Colon (tissue), 2 donors: ENCODE results near the gene CHRNA4.

ENCODE experiments used
- FAIRE-seq: peaks from 2 replicates; lab custom pipeline; 2012; peaks lifted over from hg19 to GRCh38; lab: Jason Lieb, UNC
- donor health status: control.
- donor health status: control.

Gene CHRNA4

DNA sequence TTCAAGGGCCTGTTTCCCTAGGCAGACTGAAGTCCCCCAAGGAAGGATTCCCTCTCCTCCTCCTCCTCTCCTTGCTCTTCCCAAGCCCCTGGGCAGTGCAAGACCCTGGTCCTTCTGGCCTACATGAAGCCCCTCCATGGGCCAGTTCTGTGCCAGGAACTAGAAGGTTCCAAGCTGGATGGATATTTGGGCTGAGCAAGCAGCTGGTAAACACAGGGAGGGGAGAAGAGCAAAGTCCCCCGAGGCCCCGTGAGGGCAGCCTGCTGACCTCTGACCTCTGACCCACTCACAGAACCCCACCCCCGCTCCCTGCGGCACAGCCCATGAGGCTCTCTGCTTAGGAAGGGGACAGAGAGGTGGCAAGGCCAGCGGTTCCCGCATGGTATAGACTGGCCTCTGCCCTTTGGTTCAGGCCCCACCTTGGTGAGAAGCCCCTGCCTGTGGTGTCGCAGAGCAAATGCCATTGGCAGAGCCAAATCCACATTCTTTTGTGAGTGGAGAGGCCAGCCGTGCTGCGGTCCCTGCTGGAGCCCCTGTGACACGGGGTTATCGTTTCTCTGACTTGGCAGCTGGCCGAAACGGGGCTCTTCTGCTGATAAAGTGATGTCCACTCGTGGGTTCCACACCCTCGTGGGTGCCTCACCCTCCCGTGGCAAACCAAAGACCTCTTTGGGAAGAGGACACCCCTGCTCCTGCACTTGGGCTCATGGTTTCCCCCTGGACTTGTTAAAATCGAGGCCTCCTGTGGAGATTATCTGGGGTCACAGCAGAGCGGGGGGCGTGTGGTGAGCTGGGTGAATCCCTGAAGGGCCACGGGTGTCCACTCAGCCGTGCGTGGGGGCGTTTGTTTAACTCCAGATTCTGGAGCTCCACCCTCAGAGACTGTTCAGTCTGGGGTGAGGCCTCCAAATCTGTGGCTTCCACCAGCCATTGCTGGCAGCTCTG is 2.1 kb upstream of the CHRNA4 start:
- no peak for FAIRE-seq

DNA sequence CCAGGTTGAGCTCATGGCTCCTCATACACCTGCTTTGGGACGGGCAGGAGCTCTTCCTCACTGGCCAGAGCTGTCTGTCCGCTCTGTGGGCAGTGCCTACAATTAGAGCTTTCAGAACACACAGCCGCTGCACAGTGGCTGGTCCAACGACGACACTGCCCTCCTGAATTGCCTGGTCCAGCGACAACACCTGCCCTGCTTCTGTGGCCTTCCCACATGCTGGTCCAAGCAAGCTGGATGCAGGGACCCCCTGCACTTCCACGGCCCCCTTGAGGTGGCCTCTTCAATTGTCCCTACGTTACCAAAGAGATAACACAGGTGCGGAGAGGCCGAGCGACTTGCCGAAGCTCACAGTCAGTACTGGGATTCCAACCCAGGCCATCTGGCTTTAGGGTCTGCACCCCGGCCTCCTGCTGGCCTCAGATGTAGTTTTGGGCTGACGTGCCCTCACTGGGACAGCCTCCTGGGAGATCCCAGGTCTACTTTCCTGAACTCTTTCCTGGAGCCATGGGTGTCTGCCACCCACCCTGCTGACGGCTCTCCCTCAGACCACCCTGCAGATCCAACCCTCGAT is 1.4 kb upstream of the CHRNA4 start:
- no peak for FAIRE-seq

DNA sequence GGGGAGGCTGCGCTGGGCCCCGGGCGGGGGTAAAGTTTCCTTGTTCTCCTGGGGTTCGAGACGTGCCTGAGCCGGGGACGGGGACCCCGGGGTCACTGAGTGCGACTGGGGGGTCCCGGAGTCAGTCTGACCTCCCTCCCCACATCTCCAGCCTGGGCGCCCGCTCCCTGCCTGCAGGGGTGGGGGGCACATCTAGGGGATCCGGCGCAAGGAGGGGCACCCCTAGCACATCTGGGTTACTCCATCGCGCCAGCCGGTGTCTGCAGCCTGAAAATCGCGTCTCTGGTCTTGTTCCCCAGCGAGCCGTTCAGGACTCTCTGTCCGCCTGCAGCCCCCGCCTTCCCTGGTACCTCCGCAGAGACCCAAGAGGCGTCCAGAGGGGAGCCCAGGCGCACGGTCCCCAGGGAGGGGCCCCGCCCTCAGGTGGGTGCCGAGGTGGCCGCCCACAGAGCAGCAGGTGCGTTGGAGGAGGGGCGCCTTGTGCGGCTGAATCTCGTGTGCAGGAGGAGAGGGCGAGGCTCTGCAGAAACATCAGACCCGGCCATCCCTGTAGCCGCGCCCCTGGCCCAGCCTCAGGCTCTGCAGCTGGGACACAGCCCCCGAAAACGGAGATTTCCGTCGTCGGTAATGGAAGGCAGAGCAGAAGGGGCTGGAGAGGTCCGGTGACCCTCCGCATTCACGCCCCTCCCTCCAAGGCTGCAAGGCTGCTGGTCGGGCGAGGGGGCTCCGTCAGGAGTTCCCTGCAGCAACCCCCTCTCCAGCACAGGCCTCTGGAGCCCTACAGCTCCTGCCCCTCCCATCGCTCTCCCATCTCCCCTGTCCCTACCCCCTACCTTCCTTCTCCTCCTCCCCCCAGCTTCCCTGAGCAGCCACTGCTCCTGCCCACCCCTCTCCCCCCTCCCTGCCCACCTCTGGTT is 628 bp upstream of the CHRNA4 start:
- no peak for FAIRE-seq

DNA sequence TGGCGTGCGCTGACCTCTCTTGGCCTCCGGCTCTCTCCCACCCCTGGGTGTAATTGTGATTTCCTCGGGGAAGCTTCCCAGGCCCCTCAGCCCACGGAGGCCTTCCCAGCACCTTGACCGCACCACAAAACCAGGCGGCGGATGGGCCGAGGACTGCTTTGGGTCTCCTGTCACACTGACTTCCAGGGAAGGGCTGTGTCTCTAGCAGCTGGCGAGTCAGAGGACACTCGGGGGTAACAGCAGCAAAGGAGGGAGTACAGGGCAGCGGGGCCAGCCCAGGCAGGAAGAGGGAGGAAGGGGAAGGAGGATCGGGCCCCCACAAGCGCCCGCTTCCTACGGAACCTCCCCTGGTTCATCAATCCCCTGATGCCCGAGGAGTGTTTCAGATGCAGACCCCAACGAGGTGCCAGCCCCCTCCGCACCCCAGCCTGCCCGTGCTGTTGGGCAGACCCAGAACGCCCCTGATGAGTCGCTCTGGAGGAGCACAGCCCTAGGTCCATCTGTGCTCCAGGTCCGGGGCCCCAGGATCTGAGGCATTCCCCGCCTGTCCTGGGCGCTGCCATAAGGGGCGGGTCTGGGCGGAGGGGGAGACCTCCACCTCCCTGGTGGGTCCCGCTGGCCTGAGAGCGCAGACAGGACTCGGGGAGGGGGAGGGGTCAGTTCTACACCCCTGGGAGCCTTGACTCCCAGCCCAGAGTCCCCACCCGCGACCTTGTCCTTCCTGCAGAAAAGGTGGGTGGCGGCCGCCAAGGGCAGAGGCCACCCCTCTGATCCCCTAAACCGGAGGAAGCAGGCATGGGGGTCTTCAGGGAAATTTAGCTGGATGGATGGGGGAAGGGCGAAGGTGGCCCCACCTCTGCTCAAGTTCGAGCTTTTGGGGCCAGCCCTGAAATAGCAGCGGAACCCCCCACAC is 956 bp downstream of the CHRNA4 start:
- FAIRE-seq, result no peak

DNA sequence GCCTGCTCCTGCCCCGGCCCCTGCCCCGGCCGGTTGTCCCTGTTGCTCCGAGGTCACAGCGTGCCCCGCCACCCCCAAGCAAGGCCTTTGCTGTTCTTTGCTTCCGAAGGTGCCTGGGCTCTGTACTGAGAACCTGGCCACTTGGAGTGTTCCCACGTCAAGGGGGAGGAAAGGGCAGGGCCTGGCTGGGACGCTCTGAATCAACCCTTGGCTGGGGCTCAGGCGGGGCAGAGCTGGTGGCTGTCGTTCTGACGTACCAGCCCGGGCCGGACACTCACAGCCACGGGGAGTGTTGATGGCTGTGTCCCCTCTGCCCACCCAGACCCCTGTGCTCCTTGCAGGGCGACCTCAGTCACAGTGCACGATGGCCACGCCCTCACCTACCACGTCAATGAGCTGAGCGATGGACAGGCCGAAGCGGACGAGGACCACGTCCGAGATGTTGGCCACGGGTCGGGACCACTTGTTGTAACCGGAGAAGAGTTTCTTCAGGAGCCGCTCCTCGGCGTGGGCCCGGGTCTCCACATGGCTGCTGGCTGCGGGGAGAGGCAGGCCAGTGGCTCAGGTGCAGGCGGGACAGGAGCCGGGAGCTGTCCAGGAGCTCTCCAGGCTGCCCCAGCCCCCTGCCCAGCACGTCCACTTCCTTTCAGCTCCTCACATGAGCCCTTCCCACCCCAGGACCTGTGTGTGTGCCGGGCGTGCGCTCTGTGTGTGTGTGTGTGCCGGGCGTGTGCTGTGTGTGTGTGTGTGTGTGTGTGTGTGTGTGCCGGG is 1.8 kb downstream of the CHRNA4 start:
- no peak for FAIRE-seq

DNA sequence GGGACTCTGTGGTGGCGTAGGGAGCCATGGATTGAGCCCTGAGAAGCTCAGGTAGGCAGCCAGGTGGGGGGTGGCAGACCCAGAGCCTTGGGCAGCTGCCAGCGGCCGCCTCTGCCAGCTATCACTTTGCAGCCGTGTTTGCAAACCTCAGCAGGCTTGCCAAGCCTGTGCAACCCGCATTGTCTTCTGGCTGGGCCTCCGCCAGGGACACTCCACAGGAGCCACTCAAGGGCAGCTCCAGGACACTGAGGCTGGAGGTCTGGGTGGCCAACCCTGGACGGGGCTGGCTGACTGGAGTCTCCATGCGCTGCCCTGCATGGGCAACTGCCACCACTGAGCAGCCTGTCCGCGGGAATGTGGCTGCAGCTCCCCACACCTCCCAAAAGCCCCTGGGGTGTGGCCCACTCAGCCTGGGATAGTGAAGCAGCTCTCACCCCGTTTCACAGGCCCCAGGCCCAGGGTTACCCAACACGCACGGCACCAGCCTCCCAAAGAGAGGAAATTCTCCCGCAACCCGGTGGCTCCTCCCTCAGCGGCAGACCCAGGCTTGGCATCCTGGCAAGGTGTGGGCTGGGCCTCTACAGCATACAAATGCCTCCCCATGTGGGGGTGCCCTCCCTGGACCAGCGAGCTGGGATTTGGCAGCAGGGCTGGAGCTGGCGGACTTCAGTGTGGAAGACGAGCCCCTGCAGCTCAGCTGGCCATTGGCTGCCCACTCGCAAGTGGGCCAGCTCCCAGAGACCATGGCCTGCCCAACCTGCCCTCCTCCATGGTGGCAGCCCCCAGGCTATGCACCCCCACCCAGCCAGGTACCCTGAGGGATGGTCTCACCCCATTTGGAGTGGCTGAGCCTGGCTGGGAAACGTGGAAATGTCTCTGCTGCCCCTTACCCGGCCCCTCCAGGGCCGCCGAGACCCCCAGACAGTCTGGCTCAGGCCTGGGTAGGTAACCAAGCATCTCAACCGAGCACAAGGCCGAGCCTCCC is 2.9 kb downstream of the CHRNA4 start:
- FAIRE-seq, result no peak

DNA sequence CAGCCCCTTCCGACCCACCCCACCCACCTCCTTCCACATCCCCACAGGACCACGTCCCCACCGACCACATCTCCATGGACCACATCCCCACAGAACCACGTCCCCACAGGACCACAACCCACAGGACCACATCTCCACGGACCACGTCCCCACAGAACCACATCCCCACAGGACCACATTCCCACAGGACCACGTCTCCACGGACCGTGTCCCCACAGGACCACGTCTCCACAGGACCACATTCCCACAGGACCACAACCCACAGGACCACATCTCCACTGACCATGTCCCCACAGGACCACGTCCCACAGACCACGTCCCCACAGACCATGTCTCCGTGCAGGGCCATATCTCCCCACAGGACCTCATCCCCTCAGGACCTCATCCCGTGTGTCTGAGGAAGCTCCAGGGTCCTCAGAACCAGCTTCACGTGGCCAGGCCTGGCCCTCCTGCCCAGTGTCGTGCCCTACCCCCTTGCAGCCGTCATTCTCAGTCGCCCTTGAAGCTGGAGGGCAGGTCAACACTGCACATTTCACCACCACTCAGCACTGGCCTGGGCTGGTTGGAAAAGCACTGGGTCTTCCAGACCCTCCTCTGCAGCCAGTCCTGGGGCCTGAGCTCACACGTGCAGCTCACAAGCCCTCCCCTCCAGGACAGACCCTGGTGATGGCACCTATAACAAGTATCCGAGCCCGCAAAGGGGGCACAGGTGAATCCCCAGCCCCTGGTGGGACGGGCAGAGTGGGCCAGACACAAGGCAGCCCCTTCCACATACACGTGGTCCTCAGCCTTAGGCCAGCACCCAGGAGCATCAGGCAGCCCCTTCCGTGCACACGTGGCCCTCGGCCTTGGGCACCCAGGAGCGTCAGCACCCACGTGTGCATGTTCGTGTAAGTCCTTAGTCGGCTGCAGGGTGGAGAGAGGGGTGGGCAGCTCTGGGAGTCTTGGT is 3.9 kb downstream of the CHRNA4 start:
- FAIRE-seq, result no peak

DNA sequence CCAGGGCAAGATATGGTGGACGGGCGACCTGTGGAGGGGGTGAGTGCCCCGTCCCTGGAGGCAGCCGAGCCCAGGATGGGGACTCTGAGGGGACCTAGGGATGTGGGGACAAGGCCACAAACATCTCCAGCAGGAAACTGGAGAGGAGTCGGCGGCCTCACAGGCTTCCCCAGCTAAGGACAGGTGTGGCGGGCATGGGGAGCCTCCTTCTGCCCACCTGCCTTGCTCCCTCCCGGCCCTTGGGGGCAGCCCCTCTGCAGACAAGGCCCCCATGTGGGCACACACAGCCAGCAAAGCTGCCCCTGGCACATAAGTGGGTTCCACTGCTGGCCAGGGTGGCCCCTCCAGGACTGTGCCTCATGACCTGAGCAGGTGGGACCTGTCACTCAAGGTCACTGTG is 4.6 kb downstream of the CHRNA4 start:
- FAIRE-seq, result no peak

DNA sequence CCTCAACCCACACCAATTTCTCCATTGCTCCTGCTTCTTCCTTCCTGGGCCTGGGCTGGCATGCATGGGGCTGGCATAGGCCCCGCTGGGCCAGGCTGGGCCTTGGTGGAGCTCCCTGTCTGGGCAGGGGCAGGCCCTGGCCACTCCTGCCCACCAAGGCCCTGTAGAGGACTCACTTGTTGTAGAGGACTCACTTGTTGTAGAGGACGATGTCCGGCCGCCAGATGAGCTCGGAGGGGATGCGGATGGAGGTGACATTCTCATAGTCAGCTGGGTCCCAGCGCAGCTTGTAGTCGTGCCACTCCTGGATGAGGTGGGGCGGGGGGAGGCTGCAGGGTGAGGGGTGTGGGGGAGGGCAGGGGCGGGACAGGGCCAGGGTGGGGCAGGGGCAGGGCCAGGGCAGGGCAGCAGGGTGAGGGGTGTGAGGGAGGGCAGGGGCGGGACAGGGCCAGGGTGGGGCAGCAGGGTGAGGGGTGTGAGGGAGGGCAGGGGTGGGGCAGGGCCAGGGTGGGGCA is 5.3 kb downstream of the CHRNA4 start:
- FAIRE-seq, result no peak

DNA sequence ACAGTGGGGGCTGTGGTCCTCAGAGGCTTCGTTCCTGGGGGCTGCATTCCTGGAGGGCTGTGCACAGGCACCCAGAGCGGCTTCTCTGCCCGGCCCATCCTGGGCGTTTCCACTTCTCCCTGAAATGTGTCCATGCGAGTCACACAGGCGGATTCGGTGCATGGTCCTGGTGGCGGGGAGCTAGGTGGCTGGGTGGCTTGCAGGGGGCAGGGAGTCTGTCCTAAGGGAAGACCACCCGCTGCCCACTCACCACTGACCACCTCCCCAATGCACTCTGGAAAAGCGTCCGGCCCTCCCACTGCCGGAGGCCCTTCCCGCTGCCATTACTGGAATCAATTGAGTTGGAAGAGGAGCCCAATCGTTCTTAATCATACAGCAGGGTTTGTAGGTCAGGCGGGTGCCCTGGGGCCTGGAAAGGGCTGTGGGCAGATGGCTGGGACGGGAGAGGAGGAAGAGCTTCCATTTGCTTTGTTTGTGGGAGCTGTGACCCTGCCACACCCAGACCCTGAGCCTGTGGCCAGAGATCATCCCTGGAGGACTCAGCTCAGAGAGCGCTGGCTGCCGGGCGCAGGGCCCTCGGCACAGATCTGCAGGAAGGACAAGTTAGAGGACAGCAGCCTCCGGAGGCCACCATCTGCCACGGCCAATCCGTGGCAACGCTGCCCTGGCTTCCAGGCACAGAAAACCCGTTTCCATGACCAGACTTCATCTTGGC is 6.4 kb downstream of the CHRNA4 start:
- no peak for FAIRE-seq

DNA sequence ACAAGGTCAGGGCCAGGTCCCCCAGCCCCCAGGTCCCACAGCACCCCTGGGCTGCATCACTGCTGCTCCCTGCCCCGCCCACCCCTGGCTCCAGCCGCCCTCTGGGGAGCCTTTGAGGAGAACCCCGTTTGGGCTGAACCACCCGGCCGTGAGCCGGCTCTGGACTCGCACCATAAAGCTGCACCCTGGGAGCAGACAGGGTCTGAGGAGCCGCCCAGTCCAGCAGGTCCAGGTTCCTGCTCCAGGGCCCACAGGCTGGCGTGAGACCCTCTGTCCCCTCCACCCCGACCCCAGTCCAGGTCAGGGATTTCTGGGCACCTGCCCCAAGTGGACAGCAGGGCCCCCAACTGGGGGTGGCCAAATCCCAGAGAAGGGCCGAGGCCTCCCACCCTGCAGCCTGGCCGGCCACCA is 8.3 kb downstream of the CHRNA4 start:
- no peak for FAIRE-seq

DNA sequence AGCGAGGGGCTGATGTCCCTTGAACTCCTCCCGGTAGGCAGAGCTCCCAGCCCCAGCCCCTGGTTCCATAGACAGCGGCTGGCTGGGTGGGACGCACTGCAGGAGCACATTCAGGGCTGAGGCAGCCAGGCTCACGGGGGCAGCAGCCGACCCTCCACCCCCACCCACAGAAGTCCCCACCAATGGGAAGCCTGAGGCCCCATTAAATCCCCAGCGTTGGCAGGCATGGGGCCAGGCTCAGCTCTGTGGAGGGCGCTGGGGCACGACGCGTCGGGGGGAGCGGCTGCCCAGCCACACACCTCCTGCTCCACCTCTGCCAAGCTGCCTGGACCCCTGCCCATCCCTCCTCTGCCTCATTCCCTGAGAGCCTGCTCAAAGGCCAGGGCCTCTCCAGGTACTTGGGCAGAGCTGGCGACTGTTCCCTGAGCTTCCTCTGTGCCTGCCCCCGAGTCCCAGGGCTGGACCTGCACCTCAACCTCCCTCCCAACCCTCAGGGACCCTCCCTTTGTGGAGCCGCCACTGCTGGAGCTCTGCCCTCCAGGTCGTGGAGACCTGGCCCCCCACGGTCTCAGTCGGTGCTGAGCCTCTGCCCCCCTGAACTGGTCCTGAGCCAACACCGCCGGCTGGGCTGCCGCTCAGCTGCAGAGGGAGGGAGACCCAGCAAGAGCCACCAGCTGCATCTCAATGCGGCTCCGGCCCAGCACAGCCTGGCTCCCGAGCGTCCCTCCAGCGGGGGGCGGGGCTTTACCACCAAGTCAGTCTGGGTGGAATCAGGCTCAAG is 9.1 kb downstream of the CHRNA4 start:
- FAIRE-seq, result no peak

DNA sequence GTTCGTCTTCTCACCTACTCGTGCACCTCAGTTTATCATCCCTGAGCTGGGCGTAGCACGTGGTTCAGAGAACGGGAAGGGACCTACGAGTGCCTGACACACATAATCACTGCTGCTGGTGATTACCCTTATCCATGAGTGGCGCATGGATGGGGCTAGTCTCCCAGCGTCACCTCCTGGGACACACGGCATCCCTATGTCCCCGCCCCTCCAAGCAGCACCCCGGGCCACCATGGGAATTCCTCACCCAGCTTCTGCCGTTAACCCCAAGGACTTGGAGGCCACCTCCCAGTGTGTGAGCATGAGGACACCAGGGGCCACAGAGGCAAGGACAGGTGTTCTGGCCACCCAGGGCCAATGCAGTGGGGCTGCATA is 9.8 kb downstream of the CHRNA4 start:
- FAIRE-seq, result no peak

DNA sequence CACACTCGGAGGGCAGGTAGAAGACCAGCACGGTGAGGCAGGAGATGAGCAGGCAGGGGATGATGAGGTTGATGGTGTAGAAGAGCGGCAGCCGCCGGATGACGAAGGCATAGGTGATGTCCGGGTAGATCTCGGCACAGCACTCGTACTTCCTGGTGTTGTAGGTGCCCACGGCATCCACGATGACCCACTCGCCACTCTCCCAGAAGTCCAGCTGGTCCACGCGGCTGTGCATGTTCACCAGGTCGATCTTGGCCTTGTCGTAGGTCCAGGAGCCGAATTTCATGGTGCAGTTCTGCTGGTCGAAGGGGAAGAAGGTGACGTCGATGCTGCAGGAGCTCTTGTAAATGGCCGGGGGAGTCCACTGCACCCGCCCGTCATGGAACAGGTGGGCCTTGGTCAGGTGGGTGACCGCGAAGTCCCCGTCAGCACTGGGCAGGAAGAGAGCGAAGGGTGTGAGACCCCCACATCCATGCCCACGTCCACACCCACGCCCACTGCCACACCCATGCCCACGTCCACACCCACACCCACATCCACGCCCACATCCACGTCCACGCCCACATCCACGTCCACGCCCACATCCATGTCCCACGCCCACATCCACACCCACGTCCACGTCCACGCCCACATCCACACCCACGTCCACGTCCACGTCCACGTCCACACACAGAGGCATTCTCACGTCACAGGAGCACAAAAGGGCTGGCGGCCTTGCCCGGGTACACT is 10.4 kb downstream of the CHRNA4 start:
- no peak for FAIRE-seq

DNA sequence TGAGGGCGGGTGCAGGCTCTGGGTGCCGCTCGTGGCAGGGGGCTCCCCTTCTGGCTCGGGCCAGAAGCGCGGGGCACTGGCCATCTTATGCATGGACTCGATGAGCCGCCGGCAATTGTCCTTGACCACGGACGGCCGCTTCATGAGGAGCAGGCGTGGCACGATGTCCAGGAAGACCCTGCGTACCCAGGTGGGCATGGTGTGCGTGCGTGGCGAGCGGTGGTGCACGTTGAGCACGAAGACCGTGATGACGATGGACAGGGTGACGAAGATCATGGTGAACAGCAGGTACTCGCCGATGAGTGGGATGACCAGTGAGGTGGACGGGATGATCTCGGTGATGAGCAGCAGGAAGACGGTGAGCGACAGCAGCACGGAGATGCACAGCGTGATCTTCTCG is 11.0 kb downstream of the CHRNA4 start:
- FAIRE-seq, result no peak

DNA sequence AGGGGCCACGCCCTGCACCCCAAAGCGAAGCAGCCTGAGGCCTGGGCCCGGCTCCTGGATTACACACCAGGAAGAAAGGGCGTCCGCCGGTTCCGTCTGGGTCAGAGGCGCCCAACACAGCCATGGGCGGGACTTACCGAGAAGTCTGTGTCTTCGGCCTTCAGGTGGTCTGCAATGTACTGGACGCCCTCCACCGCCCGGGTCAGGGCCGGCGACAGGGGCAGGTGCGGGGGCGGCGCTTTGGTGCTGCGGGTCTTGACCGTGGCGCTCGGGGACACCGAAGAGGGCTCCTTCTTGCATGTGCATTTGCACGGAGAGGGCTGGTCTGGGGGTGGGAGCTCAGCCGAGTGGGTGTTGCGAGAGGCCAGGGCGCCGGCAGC is 11.6 kb downstream of the CHRNA4 start:
- FAIRE-seq, result no peak
